Superior temporal gyrus (tissue), 1 donor: ENCODE measurements around the gene TMEM179.
A peak's percentile ranks its signal among the peaks of the same experiment; 100 is the strongest.
"Not testable (repeated sequence)": the region's sequence is repeated elsewhere in the genome, so short reads cannot be mapped to it uniquely, and the experiment has no call there.

Experiments used
- DNase-seq: peaks from one replicate; pipeline ENCODE4 v3.0.0-alpha.2; 2016; ENCODE audit errors: extremely low spot score

TMEM179 gene

GRCh38 chr14:104604458-104605449 lies at the start of gene TMEM179:
Gene TMEM179, minus strand, starts transcription at chr14:104604772. Its CDS starts 31 bp downstream, at chr14:104604741.
- peak; percentile 55 for DNase-seq

DNA sequence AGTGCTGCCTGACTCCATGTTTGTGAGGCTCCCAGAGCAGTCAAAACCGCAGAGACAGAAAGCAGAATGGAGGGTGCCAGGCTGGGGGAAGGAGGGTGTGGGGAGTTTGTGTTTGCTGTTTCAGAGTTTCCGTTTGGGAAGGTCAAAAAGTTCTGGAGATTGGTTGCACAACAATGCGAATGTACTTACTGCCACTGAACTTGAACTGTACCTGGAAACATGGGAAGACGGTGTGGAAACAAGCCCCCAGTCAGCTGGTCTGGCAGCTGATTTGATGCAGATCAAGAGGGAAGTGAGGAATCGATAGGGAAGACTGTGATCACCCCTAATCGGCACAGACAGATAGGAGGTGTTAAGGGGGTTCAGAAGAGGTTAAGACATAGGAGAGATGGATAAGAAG lies 49.5 kb upstream of the TMEM179 start:
- DNase-seq: no peak

DNA sequence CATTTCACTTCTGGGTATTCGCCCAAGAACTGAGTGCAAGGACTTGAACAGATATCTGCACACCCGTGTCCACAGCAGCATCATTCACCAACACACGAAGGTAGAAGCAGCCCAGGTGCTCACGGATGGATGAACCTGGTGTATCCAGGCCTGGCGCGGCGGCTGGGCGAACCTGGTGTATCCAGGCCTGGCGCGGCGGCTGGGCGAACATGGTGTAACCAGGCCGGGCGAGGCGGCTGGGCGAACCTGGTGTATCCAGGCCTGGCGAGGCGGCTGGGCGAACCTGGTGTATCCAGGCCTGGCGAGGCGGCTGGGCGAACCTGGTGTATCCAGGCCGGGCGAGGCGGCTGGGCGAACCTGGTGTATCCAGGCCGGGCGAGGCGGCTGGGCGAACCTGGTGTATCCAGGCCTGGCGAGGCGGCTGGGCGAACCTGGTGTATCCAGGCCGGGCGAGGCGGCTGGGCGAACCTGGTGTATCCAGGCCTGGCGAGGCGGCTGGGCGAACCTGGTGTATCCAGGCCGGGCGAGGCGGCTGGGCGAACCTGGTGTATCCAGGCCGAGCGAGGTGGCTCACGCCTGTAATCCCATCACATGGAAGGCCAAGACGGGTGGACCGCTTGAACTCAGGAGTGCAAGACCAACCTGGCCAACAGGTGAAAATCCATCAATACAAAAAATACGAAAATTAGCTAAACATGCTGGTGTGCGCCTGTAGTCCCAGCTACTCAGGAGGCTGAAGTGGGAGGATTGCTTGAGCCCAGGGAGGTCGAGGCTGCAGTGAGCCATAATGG lies 48.8 kb upstream of the TMEM179 start:
- DNase-seq: not testable (repeated sequence)

DNA sequence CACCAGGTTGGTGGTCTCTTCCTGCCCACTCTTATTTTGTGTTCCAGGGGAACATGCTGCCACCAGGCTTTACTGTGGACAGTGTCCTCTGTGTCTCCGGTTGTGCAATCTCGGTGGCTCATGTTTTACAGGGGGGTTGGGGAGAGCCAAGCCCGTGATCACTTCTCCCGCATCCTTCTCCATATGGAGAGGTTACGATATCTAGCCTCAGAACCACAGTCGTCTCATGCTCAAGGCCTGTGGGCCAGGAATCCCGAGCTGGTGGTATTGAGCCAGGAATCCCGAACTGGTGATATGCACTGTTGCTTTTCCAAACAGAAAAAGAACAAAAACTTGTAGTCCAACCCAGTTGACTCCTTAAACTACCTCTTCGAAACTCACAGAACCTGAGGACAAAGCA lies 47.8 kb upstream of the TMEM179 start:
- no peak for DNase-seq

DNA sequence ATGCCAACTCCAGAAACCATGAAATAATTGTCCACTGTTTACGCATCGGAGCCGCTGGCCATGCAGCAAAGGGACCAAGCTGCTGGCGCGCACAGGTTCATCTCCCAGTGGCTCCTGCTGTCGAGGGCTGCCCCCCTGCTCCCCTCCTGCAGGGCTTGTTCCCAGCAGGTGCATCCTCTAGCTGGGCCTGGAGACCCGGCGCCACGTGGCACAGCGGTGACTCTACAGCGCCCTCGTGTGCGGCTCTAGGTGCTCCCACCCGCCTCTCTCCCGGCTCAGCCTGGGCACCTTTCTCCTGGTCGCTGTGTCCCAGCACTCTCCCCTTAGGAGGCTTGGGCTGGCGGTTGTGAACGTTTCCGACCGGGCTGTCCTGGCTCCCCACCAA lies 47.3 kb upstream of the TMEM179 start:
- DNase-seq: no peak

- no peak for DNase-seq
These were observed 46.7 kb upstream of the TMEM179 start for GRCh38 chr14:104650981-104651875.

DNA sequence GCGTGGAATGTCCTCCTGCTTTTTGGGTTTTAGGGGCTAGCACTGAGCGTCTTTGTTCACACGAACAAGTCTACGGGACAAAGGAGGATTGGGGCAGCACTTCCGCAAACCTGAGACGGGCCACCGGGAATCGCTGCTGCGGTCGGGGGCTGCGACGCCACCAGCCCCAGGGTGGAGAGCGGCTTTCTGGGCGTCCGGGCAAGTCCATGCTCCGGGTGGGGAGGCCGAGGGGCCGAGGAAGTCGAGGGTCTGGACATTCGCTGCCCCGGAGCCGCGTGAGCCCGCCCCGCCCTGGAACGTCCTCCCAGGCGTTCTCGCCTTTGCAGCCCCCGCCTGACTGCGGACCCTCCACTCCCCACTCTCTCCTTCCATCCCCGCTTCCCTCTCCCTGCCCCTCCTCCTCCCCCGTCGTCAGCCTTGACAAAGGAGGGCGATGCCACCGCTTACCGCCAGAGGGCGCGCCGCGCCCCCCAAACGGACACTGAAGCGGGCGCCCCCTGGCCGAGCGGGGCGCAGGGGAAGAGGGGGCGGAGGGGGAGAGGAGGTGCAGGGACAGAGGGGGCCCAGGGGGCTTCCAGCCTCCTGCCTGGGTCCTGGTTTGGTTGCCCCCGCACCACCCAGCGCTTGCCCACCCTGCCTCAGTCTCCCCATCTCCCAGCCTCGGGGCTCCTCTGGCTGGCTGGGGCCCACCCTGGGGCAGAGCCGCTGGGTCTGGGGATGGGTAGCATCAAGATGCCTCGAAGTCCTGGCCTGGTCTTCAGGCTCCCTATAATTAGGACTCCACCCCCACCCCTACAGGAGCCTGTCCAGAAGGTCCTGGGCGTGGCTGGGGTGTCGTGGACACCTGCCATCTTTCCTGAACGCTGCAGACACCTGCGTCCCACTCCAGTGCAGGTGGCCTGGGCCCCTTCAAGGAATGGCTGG lies 45.7 kb upstream of the TMEM179 start:
- DNase-seq: peak; percentile 79

DNA sequence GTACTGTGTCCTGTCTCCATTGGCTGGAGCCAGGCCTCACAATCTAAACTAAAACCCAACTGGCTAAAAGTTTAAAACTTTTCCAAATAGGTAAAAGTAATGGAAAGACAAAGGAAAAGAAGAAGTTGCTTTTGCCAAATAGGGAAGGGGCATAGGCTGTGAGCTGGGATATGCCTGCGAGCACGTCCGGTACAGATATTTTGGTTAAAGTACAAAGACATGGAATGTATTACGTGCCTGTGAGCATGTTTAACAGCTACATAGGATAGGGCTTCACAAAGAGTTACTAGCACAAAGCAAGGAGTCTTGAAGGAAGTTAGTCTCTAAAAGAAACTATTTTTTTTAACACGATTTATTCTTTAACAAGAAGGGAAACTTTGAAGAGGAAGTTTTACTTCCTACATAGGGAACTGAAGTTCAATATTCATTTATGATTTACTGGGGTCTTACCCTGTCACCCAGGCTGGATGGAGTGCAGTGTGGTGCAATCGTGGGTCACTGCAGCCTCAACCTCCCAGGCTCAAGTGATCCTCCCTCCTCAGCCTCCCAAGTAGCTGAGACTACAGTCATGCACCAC lies 43.0 kb upstream of the TMEM179 start:
- no peak for DNase-seq

GRCh38 chr14:104644656-104645378 lies 40.2 kb upstream of the TMEM179 start:
- DNase-seq: no peak

GRCh38 chr14:104644091-104644635 lies 39.6 kb upstream of the TMEM179 start:
- no peak for DNase-seq

- DNase-seq: no peak
These were observed 38.7 kb upstream of the TMEM179 start for GRCh38 chr14:104643306-104643705.

GRCh38 chr14:104642540-104642868 lies 37.9 kb upstream of the TMEM179 start:
- DNase-seq: no peak

DNA sequence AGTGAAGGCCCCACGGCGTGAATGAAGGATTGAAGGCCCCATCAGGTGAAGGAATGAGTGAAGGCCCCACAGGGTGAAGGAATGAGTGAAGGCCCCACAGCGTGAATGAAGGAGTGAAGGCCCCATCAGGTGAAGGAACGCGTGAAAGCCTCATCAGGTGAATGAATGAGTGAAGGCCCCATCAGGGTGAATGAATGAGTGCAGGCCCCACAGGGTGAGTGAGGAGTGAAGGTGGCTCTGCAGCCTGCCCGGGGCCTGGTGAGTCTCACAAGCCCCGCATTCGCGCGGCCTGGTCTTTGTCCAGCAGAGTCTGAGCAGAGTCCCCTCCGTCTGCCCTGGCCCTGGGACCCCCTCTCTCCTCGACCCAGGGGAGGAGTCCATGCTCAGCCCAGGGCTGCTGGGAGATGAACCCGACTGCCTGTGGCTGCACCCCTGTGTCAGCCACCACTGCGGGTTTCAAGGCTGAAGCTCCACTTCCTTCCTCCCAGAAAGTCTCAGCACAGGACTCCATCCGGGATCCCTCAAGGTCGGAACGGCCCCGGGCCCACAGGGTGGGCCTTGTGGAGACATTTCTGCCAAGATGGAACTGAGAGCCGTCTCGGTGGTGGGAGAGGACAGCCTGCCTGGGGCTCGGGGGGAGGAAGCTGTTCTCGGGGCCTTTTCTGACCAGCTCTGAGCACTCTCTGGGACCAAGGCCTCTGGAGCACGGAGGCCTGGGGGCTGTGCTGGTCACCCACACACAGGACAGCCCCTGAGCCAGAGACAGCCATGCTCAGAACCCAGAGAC lies 37.4 kb upstream of the TMEM179 start:
- DNase-seq: no peak

DNA sequence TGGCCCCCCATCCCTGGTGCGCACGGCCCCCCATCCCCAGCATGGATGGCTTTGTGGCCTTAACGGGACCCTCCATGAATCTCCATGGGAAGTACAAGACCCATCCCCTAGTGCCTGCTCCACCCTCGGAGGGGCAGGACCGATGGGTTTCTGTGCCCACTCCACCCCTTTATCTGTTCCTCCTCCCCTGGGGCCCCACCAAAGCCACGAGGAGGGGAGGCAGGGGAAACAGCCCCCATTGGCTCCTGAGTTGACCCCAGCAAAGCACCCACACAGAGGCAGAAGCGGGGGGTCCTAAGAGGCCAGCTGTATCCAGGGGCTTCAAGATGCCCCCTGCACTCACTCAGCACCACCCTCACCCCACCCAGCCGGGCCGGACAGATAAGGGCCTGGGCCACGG lies 36.1 kb upstream of the TMEM179 start:
- DNase-seq: no peak

DNA sequence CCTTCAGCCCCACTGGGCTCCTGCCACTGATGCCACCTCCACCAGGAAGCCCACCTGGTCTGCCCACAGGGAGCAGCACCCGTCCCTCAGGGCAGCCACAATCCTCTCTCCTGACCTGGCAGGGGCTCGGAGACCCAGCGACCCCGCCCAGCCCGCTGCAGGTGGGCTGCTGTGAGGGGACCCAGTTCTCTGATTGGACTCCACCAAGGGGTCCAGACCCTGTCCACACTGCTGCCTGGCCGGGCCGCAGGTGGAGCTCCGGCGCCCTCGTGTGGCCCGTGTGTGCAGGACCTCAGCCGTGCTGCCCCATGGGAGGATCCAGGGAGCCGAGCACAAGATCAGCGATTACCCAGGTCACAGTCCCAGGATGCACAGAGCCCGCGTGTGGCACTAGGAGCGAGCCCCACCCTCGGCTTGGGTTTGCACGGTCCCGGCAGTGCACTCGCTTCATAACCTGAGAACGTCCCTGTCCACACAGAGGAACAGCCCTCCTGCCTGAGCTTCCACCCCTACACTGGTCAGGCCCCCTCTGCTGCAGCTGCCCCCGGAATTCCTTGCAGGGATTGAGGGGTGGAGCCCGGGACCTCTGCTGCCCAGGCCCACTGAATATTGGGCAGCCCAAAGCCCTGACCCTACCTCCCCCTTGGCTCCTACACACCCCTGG lies 35.4 kb upstream of the TMEM179 start:
- DNase-seq: peak; percentile 72

DNA sequence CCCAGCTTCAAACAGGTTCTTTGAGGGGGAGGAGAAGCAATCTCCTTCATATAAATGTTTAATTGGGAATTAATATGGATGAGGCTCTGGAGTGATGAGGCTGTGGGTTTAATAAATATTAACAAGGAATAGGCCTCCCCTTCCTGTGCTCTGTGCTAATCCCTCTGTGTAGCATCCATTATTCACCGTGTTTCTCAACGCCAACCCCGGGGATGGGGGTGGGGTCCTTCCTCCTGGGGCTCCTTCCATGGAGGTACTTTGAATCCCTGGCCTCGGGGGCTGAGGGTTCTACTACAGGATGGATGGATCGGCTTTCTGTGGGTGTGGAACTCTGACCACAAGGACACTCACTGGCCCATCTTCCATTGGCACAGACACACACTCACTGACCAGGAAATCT lies 34.9 kb upstream of the TMEM179 start:
- DNase-seq: no peak

DNA sequence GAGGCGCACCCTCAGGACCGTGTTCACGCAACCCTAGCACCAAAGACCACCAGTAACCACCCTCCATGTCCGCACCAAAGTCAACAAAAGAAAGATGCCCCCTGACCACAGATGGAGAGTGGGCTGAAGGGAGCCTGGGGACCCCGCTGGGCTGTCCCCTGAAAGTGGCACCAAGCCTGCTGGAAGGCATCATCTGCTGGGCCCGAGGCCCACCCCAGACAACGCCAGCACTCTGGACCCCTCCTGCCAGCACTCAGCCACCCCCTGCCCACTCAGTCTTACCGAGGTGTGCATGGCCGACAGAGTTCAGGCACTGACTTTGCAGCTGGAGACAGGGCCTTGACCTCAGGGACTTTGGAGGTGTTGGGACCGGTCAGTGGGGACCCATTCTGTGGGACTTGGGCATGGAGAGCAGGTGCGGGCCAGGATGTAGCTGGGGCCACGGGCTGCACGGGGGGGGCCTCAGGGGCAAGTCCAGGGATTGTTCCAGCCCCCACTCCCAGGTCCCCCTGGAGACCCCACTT lies 34.4 kb upstream of the TMEM179 start:
- DNase-seq: no peak

DNA sequence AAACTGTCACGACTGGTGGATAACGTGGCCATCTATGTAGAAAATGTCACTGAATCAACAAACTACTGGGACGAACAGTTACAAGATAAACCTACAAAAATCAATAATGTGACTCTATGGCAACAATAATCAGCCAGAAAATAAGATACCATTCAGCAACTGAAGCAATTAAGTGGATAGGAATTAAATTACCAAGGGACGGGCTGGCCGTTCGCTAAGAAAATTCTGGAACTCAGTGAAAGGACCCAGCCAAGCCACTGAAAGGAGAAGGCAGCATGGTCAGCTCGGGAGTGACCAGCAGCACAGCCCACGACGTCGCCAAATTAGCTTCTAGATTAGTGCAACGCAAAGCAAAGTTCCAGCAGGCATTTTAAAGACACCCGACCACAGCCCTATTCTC lies 33.6 kb upstream of the TMEM179 start:
- no peak for DNase-seq
